GM20000 (cell line): Measurements from ENCODE around the gene PALM.
A peak's percentile ranks its signal among the peaks of the same experiment; 100 is the strongest.

Source experiments
- DNase-seq: peaks from one replicate; pipeline ENCODE4 v3.0.0; 2012; ENCODE audit warnings: low spot score
- CTCF ChIP-seq: IDR thresholded peaks from 2 replicates; pipeline ENCODE4 v1.5.1; 2012; ENCODE audit warnings: mild to moderate bottlenecking, control low read depth; ENCODE audit errors: extremely low read depth, missing control alignments

PALM gene

GRCh38 chr19:718991-719512 is 10.3 kb downstream of the PALM start:
- TF ChIP-seq CTCF = no peak
- DNase-seq = peak; percentile 39

GRCh38 chr19:719636-720344 is 11.1 kb downstream of the PALM start:
- peak; percentile 37 for DNase-seq
- no peak for TF ChIP-seq CTCF

GRCh38 chr19:720345-721160 is 11.8 kb downstream of the PALM start:
- DNase-seq = no peak
- no peak for TF ChIP-seq CTCF

GRCh38 chr19:722553-723101 is 13.9 kb downstream of the PALM start:
- no peak for DNase-seq
- TF ChIP-seq CTCF = no peak

- no peak for DNase-seq
- no peak for TF ChIP-seq CTCF
Observed at GRCh38 chr19:723247-723646, 14.5 kb downstream of the PALM start.

GRCh38 chr19:723714-724113 is 15.0 kb downstream of the PALM start:
- no peak for DNase-seq
- no peak for TF ChIP-seq CTCF
